GM18868 (cell line): Measurements from ENCODE around the gene DDX31.

Experiments used
- ATAC-seq: cut with Tn5 transposase; IDR thresholded peaks from one replicate; pipeline ENCODE4 v1.9.1; 2021; ENCODE audit warnings: mild to moderate bottlenecking, moderate library complexity; ENCODE audit not compliant: unreplicated experiment

Gene DDX31

DNA sequence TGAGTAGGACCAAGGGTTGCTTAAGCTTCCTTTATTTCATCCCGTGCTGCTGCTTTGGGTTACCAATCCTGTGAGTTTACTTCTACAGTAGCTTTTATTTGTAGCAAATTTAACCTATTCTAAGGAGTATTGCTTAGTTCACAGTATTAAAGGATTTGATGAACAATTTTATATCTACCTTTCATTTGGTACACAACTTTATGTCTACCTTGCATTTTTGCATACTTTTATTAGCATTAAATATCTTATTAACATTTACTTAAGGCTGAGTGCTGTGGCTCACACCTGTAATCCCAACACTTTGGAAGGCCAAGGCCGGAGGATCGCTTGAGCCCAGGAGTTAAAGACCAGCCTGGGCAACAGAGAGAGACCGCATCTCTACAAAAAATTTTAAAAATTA is 4.7 kb upstream of the DDX31 start:
- no peak for ATAC-seq

DNA sequence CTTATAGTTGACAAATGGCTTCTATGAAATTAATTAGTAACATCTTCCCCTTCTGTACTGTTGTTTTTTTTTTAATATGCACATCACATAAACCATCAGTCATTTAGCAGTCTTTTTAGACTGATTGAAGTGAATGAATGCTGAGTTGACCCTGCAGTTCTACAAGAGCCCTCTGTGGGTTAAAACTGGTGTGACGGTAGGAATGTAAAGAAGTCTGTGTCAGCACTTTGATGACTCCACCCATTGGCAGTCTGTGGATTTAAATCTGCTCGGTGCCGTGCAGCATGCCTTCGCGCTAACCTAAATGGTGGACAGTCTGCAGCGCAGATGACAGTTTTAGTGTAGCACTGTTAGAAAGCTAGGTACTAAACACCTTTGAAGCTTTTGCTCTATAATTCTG is 3.6 kb upstream of the DDX31 start:
- ATAC-seq = no peak

DNA sequence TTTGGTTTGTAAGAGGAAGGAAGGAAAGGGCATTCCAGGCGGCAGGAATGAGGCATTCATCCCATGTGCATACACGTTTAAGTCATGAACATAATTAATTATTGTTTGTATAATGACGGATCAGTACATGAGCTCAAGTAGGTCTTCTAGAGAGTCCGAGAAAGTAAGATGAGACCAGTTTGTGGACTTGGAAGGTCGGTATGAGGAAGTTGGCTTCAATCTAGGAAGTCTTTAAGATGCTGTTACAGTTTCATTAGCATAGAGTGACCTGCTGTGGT is 2.6 kb upstream of the DDX31 start:
- ATAC-seq = no peak

DNA sequence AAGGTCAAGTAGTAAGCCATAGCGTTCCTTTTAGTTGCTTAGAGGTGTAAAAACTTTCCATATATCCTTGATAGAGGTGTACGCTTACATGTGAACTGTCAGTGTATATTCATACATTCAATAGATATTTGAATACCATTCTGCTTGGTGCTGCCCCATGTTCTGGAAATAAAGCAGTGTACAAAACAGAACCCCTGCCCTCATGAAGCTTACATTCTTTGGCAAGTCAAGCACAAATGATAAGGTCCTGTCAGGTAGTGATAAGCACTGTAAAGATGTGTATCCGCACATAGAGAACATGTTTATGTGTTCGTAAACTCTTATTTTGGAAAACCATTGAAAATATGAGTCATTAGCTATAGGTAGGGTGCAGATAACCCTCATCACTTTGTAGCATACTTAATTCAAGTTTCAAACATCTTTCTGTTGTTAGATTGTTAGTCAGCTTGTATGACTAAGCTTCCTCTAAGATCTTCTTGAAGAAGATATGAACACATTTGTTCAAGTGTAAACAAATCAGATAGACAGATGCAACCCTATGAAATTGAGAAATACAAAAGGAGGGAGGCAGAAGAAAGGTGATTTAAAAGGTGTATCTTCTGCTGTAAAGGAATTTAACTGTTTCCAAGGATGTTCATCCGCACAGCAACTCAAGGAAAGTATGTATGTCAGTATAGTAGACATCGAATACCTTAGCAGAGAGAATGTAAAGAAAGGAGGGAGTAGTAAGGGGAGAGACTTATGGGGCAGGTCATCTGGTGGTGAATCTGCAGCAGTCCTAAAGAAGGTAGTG is 2.0 kb upstream of the DDX31 start:
- ATAC-seq = no peak

DNA sequence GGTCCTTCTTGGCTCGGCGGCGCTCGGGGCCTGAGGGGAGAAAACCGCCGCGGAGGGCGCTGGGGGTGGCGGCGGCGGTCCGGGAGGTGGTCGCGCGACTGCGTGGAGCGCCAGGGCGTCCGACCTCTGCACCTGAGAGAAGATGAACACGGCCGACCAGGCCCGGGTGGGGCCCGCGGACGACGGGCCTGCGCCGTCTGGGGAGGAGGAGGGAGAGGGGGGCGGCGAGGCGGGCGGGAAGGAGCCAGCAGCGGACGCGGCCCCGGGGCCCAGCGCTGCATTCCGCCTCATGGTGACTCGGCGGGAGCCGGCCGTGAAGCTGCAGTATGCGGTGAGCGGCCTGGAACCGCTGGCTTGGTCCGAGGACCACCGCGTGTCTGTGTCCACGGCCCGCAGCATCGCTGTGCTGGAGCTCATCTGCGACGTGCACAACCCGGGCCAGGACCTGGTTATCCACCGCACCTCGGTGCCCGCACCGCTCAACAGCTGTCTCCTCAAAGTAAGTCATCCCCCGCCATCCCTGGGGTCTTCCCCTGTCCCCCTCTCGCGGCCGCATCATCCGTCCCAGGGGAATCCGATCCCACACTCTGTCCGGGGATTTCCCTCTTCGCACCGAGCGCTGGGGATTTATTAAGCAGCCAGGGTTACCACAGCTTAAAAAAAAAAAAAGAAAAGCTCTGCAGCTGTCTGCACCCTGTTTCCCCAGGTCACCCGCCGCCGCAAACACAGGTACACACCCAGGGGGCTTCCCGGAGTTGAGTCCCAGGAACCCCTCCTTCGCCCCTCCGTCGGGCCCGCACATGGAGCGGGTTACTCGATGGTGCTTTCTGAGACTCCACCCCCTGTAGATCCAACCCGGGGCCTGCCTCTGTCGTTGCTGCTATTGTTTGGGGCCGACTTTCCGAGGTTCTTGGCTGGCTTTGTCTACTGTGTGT is 941 bp upstream of the DDX31 start, which contains the start of gene GTF3C4:
Gene GTF3C4, plus strand, starts transcription at position 8 of the 935 bp plus-strand sequence. Its CDS starts 135 bp downstream, at position 143.
- ATAC-seq = peak; percentile 58

DNA sequence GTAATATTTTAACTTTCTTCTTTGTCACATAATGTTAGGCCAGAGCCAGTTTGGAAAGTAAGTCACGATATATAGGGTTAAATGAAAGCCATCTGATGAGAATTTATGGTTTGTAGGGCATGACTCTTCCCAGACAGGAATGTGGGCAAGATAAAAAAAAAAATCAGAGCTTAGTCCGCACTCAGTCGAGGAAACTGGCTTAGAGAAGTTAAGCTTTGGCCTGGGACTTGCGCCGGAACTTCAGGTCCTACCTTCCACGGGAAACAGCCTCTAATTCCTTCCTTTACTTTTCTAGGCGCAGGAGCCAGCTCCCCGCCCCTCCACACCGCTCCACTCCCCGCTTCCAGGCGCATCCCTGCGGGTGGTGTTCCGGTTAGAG is 475 bp downstream of the DDX31 start:
- ATAC-seq = no peak

DNA sequence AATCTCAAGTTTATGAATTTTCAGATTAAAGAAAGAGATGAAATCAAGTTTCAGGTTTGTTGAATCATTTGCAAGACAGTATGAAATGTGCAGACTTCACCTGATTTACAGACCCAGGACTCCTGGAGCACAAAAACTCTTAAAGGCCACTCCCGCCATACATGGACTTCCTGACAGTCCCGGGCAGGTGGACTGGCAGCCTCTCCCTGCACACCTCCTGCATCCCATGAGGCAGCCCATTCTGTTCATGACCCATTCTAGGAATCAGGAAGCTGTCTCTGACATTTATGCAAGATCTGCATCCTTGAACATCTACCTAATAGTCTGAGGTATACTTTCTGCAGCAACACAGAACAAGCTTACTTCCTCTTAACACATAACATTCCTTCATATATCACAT is 5.9 kb downstream of the DDX31 start:
- no peak for ATAC-seq

DNA sequence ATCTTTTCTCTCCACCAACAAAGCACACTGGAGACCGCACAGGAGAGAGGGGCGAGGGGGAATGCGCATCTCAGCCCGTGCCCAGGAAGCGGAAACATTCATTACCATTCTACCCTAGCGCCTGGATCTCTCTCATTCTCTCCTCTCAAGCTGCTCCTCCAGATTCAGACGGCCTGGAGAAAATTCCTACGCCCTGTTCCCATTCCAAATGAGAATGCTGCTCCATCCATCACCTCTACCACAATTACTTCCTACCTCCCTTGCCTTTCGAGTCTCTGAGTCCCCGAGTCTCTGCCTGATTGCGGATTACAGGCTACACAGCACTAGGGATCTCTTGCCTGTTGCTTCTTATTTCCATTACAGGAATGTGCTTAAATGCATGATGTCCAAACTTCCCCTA is 6.7 kb downstream of the DDX31 start:
- ATAC-seq = no peak

DNA sequence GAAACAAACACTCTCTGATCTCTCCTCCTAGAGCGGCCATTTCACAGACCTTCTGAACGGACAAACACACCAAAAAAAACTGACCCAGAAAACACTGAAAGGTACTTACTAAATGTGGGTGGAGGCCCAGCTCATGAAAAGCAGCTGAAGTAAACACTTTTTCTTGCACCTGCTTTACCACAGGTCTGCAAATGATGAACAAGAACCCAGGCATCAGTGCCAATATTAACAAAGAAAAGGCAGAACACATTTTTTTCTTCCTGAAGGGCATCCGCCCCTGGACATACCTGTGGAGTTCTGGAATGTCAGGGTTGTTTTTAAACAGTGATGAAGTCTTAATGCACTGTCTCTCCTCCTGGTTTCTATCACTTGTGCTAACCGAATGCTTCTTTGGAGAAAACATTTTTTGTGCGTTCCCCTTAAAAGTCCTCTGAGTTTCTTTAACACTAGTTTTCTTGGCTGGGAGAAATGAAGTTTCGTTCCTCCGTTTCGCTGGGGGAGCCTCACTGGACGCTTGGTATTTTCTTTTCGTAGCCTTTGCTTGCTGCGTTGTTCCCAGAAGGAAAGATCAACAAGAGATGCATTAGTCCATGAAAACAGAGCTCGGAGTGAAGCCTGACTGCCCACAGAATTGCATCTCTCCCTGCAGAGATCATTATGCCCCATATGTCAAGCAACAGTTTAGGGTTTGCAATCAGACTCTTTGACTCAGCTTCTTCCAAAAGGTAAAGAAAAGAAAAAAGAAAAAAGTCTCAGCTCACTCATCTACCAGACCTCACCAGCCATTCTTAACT is 7.4 kb downstream of the DDX31 start:
- ATAC-seq = no peak

DNA sequence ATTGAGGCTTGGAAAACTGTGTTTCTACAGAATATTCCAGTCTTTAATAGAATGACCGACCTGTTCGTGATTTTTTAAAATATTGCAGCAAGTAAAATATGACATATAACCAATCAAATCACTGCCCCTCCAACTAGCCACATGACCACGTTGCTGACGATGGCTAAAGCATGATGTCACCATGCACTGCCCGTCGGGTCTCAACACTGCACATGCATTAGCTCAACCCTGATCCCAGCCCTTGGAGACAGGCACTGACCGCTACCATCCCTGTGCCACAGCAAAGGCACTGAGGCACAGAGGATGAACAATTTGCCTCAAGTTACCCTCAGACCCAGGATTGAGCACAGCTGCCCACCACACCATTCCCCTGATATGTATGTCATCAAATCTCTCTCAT is 13.5 kb downstream of the DDX31 start:
- ATAC-seq = no peak

DNA sequence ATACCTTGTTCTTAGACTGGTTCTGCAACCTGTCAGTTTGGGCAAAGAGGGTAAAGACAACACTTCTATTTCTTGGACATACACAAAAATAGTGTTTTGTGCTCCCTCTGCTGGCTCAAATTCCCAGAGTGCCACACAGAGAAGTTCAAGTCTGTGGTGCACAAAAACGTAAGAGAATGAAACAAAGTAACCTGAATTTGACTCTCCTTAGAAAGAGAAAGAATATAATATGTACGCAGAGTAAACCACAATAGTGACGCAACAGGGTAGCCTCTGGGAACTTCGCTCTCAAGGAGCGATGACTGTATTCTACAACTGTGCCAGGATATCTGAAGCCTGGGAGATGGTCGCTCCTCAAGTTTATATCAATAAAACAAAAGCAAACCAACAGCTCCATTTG is 18.5 kb downstream of the DDX31 start:
- ATAC-seq = no peak

DNA sequence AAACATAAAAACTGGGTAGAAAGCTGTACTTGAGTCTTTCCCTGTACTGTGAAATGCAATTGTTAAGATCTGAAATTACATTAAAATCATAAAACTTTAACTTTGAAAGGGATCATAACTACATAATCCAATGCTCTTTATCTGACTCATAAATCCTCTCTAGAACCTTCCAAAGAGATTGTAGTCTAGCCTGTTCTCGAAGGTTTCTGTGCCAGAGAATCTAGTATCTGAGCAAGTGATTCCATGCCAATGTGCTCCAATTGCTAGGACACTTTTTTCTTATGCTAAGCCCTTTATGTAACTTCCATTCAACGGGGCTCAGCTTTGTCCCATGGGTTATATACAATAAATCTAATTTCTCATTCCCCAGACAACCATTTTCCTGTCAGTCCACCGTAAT is 21.1 kb downstream of the DDX31 start:
- no peak for ATAC-seq

DNA sequence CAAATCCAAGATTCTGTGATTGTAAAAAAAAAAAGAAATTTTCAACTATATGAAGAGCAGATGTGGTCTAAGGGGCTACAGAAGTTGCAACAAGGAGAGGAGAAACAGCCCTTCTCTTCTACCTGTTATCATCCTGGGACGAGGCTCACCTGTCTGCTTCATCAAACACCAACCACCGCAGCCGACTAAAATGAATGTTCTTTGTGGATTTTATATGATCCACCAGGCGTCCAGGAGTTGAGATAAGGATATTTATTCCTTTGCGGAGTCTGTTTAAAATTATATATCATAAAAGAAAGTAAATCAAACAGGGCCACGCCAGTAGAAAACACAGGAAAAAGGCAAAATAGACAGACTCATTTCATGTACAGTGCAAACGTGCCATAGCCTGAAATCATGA is 21.5 kb downstream of the DDX31 start:
- no peak for ATAC-seq

DNA sequence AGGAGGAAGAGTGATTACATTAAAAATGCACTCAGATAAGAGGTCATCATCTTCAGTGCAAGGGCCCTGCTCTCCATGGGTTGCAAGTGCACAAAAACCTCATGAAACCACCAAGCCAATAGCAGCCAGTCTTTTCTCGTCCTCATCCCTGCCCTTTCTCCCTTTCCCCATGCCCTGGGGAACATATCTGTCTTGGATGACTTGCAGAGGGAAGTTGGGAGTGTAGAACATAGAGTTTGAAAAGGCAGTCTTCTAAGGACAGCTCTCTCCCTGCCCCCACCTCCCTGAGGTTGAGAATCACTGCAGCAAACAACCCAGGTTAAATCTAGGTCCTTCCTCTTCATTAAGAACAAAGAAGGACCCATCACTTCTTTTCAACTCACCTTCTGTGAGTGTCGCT is 22.0 kb downstream of the DDX31 start:
- ATAC-seq = no peak

DNA sequence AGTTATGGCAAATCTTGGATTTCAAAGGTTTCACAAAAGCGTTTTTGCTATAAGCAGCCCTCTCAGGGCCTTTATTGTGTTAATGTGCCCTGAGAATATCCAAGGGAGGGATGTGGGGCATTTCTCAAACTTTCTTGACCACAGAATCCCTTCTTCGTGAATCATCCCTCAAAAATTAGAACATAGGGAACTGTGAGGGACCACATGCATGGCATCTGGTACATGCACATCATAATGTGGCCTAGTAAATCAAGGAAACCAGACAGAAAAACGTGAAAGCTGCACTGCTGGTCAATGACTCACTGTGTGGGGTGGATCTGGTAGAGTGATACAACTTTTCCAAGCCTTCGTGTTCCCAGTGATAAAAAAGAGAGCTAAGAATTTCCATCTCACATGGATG is 22.4 kb downstream of the DDX31 start:
- no peak for ATAC-seq

DNA sequence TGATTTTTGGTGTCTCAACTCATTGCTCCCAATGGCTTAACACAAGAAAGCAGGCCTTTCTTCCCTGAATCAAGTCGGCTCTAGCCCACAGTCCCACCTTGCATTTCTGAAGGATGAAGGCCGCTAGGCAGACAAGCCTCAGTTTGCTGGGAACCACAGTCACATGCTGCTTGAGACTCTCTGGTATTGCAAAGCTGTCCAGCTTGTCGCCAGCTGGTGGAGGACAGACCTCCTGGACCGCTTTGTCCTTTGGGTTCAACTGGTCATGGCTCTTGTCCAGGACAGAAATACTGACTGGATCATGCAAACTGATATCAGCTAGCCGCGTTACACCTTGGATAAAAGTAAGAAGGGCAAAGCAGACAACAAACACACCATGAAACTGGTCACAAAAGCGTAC is 23.1 kb downstream of the DDX31 start:
- no peak for ATAC-seq

DNA sequence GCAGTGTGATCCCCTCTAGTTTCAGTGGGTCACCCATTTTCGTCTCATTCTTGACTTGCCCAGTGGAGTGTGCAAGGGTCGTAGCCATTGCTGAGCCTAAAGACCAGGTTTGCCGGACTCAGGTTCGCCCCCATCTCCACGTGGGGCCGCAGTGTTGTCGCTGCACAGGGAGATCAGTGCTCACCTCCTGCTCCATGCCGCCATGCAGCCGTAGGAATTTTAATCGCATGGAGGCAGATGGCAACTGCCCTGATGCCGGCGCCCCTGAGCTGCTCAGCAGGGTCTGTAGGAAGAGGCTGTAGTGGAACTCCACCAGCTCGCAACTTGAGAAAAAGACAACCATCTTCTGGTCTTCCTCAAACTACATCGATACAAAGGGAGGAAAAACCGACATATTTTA is 24.1 kb downstream of the DDX31 start:
- ATAC-seq = no peak

DNA sequence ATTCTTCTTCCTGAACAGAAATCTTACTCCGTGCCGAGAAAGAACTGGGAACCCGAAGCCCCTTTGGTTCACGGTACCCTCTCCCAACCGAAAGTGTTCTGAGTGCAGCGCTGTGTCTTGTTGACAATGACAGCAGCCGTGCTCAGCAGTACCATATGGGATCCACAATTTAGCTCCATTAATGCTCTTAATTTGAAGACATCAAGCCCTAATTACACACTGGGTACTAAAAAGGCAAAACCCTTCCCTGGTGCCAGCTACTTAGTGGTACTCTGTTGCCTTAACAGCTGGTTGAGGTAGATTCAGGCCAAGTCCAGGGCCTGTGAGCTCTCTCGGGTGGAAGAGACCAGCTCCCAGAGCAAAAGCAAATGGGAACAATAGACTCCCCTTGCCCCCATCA is 24.5 kb downstream of the DDX31 start:
- no peak for ATAC-seq

DNA sequence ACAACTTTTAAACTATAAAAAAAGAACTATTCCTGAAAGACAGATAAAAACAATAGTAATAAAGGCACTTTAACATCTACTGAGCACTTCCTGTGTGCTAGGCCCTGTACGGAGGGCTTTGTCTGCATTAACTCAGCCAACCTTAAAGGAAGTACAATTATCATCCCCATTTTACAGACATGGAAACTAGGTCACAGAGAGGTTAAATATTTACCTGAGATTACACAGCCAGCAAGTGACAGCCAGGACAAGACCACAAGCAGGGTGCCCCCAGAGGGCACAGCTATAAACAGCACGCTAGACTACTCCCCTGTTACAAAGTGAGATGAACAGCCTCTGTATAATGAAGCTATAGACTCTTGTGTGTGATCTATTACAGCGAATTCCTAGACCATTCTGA is 25.5 kb downstream of the DDX31 start:
- no peak for ATAC-seq

DNA sequence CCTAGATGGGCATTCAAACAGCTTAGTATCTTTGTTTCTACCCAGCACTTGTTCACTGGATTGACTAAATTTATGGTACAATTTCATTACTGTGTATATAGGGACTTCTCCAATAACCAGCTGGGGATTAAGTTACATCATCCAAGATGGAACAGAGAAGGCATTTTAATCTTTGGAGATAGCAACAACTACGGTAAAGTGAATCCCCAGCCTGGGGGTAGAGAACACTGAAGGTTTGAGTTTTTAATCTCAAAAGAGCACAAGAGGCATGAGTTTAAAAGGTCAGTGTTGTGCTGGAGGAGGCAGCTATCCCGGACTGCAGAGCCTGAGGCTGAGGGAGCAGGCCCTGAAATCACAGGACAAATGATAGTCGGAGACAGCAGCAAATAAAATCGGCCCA is 28.6 kb downstream of the DDX31 start:
- ATAC-seq = no peak

DNA sequence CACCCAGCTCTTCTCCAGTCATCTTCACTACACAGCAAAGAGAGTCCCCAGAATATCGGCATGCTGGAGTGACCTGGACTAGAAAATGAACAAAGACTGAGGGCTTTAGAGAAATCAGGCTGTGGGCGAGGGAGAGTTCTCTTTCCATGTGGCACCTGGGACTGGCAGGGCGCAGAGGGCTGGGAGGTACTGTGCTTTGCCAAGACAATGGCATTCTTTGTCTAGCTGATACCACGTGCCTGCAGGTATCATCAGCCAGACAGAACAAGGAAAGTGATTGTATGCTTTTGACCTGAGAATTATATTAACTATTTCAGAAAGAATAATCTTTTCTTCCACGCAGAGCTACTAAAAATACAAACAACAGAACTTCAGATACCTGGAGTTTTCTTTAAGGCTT is 30.5 kb downstream of the DDX31 start:
- no peak for ATAC-seq

DNA sequence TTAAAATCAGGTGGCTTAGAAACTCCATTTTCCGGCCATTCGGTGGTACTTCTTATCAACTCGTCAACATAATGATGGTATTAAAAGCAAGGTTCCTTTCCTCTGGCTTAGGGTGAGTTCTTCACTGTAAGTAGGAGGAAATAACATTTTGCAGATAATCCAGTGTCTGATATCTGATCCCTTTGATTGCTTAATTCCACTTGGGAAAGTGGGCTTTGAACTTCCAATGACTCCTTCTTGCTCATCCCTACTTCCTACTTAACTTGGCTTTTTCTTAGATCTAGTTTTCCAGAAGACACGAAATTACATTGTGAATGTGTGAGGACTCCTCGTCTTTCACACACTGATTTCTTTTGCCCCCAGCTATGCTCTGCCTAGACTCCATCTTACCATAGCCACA is 31.5 kb downstream of the DDX31 start:
- ATAC-seq = no peak
